Neutrophil (primary cell): ENCODE data around the gene DCP1B.

ENCODE experiments used
- H3K27ac ChIP-seq: fragments of 200-600 bp; sonication (generic); 2 replicates; pipeline ENCODE4 v1.5.1; 2016; ENCODE audit warnings: mild to moderate bottlenecking, moderate library complexity
- H3K27me3 ChIP-seq: fragments of 200-600 bp; sonication (generic); 2 replicates; pipeline ENCODE4 v1.6.0; 2016; ENCODE audit warnings: mild to moderate bottlenecking
- H3K36me3 ChIP-seq: fragments of 200-600 bp; sonication (generic); 2 replicates; pipeline ENCODE4 v1.5.1; 2017
- H3K4me1 ChIP-seq, 2 experiments: fragments of 200-600 bp in 1 of 2; sonication (generic) in 1 of 2; 1 replicate in 1 of 2; 2 replicates in 1 of 2; pipeline versions ENCODE4 v1.5.1 to v1.6.1; 2013 to 2016; ENCODE audit warnings: low read depth in 1 of 2, low read length in 1 of 2, mild to moderate bottlenecking in 1 of 2, moderate library complexity in 1 of 2; ENCODE audit not compliant: control insufficient read depth in 1 of 2, insufficient read depth in 1 of 2
- H3K4me3 ChIP-seq, 2 experiments: fragments of 200-600 bp in 1 of 2; sonication (generic) in 1 of 2; 1 replicate in 1 of 2; 2 replicates in 1 of 2; pipeline ENCODE4 v1.5.1; 2013 to 2016; ENCODE audit warnings: low read depth in 1 of 2, low read length in 1 of 2, mild to moderate bottlenecking in 1 of 2, moderate library complexity in 1 of 2
- H3K9me3 ChIP-seq: fragments of 200-600 bp; sonication (generic); 2 replicates; pipeline ENCODE4 v1.5.1; 2016
- CTCF ChIP-seq: fragments of 200-600 bp; sonication (generic); IDR thresholded peaks from 2 replicates; pipeline ENCODE4 v1.5.1; 2016; ENCODE audit warnings: antibody characterized with exemption

The DCP1B gene

GRCh38 chr12:2017546-2018337 is 13.5 kb upstream of the DCP1B start:
- no peak overlapping the region for H3K27ac ChIP-seq
- no peak for TF ChIP-seq CTCF
- H3K36me3 ChIP-seq, result no peaks in the 10 kb centered on the region
- no peak overlapping the region for H3K4me3 ChIP-seq
- no peaks in the 10 kb centered on the region for H3K9me3 ChIP-seq
- H3K4me1 ChIP-seq, result no peaks in the 10 kb centered on the region
- H3K27me3 ChIP-seq, result peaks cover 17% of the 10 kb centered on the region

- Histone ChIP-seq H3K4me1 (no peaks in the 10 kb centered on the region), H3K9me3 (no peaks in the 10 kb centered on the region), H3K27ac (no peak overlapping the region), H3K27me3 (peaks cover 17% of the 10 kb centered on the region), H3K36me3 (no peaks in the 10 kb centered on the region), H3K4me3 (no peak overlapping the region)
- TF ChIP-seq CTCF, result no peak
Measured at GRCh38 chr12:2016862-2017545, 12.7 kb upstream of the DCP1B start.

GRCh38 chr12:2014231-2014630 is 10.0 kb upstream of the DCP1B start:
- Histone ChIP-seq H3K9me3 (no peaks in the 10 kb centered on the region), H3K27ac (no peak overlapping the region), H3K4me3 (no peak overlapping the region), H3K4me1 (no peaks in the 10 kb centered on the region), H3K36me3 (no peaks in the 10 kb centered on the region), H3K27me3 (peaks cover 15% of the 10 kb centered on the region)
- no peak for TF ChIP-seq CTCF

- H3K4me1 ChIP-seq, result no peaks in the 10 kb centered on the region
- H3K4me3 ChIP-seq, result no peak overlapping the region
- no peak for TF ChIP-seq CTCF
- H3K27me3 ChIP-seq, result peaks cover 17% of the 10 kb centered on the region
- no peaks in the 10 kb centered on the region for H3K36me3 ChIP-seq
- no peaks in the 10 kb centered on the region for H3K9me3 ChIP-seq
- no peak overlapping the region for H3K27ac ChIP-seq
Measured at GRCh38 chr12:2013527-2014223, 9.4 kb upstream of the DCP1B start.

- H3K4me3 ChIP-seq, result no peak overlapping the region
- H3K4me1 ChIP-seq, result no peaks in the 10 kb centered on the region
- no peaks in the 10 kb centered on the region for H3K9me3 ChIP-seq
- peaks cover 18% of the 10 kb centered on the region for H3K27me3 ChIP-seq
- no peak overlapping the region for H3K27ac ChIP-seq
- no peak for TF ChIP-seq CTCF
- H3K36me3 ChIP-seq, result no peaks in the 10 kb centered on the region
Measured at GRCh38 chr12:2013086-2013485, 8.8 kb upstream of the DCP1B start.
